ENCODE measurements around the gene LRRC73. TPM values are rescaled to one million over a fixed set of nuclear protein-coding genes. Genes with fewer than 3 reads are reported as not detected.

LRRC73 gene
- total and polyA plus RNA-seq, 2 of the 8 experiments (the other 6 are each of a cell fraction or from before 2014, with no cell fraction given), result 0.24 to 0.26 TPM

GRCh38 chr6:43506171-43506570, 4.0 kb downstream of the LRRC73 start (continued):
- no peak for TF ChIP-seq JUN (IDR thresholded peaks at IDR 0.05; ENCODE audit: low read depth, low read length)
- no peak for TF ChIP-seq SIX5 (IDR thresholded peaks at IDR 0.05; ENCODE audit: low read depth, low read length)
- TF ChIP-seq MAX (IDR thresholded peaks at IDR 0.05), result no peak
- no peak for TF ChIP-seq TAF1 (IDR thresholded peaks at IDR 0.05; ENCODE audit: low read depth, low read length)
- TF ChIP-seq NRF1 (IDR thresholded peaks at IDR 0.05; ENCODE audit: low read depth, low read length), result no peak
